ENCODE measurements around the gene DNAAF5.

Gene DNAAF5

DNA sequence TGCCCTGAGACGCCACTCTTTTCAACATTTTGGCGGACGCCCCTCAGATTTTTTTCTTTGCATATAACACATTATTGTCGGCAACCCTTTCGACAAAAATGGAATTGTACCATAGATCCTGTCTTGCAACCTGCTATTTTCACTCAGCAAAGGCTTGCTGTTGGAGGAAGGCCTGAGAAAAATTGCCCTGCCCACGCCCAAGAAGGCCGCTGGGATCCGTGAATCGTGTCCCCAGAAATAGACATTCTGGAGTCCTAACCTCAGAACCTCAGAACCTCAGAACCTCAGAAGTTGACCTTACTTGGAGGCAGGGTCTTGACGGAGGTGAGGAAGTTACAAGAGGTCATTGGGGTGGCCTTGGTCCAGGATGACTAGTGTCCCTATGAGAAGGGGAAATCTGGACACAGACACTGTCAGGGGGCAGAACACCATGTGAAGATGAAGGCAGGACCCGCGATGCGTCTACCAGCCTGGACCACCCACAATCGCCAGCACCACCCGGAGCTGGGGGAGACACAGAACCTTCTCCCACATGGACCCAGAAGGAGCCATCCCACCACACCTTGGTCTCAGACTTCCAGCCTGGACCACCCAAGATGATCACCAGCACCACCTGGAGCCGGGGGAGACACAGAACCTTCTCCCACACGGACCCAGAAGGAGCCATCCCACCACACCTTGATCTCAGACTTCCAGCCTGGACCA is 19.1 kb upstream of the DNAAF5 start:
- DNase-seq = no peak

DNA sequence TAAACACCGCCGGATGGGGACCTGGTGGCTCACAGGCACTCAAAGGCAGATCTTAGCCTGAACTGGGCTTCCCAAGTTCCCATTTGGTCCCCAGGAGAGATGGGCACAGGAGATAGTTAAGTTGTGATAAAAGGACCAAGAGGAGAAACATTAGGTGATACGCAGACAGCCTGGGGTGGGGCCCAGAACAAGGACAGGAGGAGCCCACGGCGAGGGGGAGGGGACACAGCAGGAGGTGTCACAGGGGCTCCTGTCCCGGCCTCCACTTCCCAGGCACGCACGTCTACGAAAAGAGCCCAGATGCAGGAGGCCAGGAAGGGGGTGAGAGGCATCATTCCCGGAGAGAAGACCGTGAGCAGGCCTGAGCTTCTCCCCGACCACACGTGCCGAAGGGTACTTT is 16.3 kb upstream of the DNAAF5 start:
- no peak for DNase-seq

DNA sequence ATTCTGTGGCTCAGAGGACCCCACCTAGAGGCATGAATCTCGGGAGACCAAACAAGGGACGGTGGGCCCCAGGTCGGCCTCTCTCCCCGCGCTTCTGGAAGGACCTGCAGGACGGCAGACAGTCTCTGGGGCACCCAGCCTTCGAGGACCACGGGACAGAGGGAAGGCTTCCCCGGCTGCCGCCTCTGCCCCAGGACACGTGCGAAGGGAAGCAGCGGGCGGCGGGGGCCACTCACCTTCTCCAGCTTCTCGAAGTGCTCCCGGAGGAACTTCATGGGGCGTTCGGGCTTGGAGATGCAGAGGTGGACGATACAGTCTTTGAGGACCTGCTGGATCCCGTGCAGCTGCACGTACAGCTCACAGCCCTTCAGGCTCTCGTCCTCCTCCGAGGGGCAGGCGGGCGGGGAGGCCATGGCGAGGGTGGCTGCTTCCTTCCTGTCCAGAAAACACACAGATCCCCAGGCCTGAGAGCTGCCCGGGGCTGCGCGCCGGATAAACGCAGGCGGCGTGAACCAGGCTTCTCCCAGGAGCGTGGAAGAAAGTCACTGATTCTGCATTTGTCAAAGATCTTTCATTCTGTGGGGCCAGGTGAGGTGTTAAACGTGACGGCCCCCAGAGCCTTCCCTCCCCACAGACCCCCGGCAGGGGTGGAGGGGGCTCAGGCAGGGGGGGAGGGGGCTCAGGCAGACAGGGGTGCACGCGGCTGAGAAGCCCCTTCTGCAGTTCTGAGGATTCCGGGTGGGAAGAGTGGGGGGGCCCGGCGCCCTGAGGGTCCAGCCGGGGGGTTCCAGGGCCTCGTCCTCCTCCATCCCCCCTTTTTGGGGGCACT is 15.2 kb upstream of the DNAAF5 start:
- DNase-seq = no peak

DNA sequence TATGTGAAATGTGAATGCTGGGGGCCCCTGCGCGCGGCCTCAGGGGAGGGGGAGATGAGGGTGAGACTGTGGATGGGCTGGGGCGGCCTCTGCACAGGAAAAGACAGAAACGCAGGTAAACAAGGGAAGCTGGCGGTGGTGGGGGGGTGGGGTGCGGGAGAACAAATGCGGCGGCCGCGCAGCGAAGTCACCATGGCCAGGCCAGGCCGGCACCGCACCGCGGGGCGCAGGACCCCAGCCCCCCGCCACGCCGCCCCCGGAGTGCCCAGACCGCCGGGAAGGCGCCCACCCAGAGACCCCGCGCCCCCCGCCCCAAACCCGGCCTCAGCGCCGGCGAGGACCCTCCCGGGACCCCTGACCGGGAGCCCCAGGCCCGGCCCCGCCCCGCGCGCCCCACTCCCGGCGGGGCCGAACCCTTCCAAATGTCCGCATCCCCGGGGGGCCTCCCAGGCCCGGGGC is 14.5 kb upstream of the DNAAF5 start:
- no peak for DNase-seq

DNA sequence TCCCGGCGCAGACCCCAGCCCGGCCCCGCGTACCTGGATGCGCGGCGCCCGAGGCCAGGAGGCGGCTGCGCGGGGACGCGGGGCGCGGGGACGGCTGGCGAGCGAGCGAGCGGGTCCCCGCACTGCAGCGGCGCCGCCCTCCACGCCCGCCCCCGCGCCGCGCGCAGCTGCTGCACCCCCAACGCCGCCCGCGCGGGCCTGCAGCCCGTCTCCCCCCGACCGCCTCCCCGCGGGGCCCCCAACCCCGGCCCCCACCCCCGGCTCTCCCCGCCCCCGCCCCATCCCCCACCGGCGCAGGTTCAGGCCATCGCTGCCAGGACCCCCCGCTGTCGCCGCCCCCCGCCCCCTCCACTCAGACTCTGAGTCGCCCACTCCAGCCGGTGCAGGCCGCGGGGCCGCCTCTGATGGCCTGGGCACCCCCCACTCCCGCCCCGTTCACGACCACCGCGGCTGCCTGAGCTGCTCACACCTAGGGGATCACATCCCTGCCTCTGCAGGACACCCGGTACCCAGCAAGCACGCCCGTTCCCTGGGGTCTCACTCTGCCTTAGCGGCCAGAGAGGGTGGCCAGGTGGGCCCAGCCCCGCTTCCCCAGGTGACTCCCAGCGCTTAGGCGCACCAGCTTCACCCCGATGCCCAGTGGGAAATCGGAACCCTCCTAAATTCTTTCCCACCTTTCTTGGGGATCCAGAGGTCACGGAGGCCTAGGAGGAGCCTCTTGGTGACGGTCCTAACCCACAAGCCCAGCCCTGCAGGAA is 13.9 kb upstream of the DNAAF5 start:
- DNase-seq = no peak

DNA sequence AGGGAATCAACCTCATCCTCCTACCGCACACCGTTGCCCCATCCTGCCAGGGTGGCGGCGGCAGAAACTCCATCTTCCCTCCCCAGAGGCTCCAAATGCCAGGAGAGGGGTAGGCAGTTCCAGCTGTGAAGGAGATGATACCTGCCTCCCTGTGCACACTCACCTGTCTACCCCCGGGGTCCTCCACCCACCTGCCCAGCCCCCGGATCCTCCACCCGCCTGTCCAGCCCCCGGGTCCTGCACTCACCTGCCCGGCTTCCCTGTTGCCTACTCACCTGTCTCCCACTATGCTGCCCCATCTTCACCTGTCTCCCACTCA is 13.4 kb upstream of the DNAAF5 start:
- no peak for DNase-seq

DNA sequence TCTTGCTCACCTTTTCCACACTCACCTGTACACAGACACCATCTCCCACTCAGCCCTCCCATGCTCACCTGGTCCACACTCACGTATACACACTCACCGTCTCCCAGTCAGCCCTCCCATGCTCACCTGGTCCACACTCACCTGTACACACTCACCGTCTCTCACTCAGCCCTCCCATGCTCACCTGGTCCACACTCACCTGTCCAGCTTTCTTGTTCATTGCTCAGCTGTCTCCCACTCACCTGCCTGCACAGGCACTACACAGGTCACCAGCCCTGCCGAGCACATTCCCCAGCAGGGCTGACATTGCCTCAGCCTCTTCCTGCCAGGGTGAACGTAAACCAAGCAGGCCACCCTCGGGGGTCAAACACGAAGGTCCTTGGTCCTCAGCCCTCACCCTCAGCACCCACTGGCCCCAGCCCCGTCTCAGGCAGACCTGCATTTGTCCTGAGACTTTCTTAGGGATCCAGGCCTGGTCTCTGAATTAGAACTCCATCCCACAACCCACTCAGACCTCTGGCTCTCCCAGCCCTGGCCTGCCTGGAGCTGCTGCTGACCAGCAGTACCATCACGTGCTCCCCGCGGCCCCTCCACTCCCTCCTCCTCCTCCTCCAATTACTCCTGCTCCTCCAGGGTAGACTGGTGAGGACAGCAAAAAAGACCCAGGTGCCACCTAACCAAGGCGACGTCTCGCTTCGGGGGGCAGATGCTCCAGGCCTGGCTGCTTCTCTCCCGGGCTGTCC is 12.8 kb upstream of the DNAAF5 start:
- no peak for DNase-seq

DNA sequence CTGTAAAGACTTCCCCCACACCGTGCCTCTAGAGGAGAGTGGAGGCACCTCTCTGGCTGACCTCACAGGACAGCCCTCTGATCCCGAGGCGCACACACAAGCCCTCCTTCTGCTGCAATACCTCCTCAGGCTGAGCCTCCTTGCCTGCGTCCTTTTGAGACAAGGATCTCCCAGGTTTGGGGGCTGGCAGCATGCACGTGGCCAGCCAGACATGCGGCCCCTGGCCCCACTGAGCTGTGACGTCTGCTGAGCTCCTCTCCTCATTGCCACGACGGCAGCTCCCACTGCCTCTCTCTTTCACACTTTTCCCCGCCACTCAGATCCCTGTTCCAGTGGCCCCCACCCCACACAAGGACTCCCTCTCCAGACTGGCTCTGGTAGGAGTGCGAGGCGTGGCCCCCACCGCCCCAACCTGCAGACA is 12.2 kb upstream of the DNAAF5 start:
- no peak for DNase-seq

DNA sequence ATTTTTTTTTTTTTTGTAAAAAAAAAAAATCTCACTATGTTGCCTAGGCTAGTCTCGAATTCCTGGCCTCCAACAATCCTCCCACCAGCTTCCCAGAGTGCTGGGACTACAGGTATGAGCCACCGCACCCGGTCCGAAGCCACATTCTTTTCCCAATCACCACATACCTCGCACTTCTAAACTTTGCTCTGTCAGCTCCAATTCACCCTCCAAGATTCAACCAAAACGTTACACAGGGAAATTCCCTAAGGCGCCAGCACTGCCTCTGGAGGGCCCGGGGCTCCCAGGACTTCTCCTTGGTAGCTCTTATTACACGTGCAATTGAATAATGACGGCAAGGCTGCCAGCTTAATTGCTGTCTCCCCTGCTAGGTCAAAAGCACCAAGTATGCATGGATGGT is 10.3 kb upstream of the DNAAF5 start:
- no peak for DNase-seq

DNA sequence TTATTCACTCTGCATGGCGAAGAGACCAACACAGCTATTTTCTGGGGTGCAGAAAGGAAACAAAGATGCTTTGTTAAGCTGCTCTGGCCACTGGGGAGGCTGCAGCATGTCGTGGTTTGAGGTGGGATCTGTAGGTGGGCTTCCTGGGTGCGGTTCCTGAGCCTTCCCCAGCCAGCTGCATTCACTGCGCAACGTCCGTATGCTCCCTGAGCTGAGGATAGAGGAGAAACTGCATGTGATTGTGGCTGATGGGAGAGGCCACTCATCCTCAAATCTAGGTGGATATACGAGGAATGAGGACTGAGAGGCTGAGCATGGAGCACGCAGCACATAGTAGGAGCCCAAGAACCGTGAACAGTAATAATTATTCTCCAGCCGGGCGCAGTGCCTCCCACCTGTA is 9.9 kb upstream of the DNAAF5 start:
- DNase-seq = no peak

DNA sequence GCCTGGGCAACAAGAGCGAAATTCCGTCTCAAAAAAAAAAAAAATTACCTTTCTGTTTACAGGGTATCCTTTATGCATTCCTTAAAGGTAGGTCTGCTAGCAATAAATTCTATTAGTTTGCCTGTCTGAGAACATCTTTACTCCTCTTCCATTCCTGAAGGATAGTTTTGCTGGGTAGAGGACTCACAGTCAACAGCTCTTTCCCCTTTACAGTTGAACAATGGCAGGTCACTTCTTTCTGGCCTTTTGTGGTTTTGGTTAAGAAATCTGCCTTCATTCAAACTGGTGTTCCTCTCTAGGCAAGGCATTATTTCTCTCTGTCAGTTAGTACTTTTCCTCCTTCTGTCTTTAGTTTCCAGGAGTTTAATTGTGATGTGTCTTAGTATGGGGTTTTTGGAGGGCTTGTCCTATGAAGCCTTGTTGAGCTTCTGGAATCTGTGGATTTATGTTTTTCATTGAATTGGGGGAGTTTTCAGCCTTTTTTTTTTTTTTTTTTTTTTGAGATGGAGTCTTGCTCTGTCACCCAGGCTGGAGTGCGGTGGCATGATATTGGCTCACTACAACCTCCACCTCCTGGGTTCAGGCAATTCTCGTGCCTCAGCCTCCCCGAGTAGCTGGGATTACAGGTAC is 4.8 kb upstream of the DNAAF5 start:
- DNase-seq = no peak

DNA sequence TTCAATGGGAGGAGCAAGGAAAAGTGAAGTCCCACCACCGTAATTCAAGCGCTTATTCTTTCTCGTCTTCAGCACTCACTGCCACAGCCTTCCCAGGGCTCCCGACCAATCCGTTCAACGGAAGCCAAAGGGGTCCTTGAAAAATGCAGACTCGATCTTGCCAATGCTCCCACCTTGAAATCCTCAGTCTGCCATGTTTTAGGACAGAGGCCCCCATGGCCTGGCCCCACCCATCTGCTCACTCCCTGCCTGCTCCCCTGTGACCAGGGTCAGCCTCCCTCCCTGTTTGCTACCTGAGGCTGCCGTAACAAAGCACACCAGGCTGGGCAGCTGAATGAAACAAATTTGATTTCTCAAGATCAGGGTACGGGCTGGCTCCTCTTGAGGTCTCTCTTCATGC is 3.0 kb upstream of the DNAAF5 start:
- no peak for DNase-seq

DNA sequence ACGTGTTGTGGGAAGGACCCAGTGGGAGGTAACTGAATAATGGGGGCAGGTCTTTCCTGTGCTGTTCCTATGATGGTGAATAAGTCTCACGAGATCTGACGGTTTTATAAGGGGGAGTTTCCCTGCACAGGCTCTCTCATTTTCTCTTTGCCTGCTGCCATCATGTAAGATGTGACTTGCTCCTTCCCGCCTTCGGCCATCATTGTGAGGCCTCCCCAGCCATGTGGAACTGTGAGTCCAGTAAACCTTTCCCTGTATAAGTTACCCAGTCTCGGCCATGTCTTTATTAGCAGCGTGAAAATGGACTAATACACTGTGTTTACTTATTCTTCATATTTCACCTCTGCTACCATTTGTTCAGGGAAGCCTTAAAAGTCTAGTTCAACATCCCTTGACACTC is 2.2 kb upstream of the DNAAF5 start:
- DNase-seq = no peak

DNA sequence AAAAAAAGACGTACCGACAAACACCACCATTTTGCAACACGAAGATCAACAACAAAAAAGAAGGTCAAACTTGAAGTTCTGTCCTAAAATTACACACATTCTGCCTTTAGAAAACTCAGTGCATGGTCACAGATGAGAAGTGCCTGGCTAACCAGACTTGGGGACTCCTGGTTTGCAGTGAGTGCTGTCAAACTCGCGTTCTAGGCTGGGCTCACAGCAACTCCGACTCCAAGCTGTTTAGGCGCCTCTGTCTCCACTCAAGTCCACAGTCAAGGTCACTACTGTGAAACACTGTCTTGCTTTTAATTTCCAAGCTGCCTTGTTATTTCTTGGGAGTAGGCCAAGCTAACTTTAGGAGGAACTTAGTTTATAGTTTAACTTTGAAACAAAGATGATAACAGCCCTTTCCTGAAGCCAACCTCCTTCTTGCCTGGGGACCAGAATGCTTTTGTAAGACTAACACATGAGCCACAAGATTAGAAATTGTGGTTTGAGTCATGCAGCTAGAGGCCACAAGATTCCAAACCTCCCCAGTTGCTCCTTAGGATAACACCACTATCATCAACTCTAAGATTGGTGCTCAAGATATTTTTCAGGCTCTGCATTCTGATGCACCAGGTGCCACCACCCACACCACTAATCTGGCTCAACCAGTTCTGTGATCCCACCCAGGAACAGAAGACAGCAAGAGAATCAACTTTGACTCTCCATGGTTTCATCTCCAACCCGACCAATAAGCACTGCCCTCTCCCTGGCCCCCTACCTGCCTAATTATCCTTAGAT is 1.1 kb upstream of the DNAAF5 start:
- DNase-seq = no peak

DNA sequence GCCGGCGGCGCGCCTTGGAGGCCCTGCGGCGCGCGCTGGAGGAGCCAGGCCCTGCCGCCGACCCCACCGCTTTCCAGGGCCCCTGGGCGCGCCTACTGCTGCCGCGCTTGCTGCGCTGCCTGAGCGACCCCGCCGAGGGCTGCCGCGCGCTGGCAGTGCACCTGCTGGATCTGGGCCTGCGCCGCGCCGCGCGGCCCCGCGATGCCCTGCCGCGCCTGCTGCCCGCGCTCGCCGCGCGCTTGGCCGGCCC is 280 bp downstream of the DNAAF5 start:
- DNase-seq = no peak

DNA sequence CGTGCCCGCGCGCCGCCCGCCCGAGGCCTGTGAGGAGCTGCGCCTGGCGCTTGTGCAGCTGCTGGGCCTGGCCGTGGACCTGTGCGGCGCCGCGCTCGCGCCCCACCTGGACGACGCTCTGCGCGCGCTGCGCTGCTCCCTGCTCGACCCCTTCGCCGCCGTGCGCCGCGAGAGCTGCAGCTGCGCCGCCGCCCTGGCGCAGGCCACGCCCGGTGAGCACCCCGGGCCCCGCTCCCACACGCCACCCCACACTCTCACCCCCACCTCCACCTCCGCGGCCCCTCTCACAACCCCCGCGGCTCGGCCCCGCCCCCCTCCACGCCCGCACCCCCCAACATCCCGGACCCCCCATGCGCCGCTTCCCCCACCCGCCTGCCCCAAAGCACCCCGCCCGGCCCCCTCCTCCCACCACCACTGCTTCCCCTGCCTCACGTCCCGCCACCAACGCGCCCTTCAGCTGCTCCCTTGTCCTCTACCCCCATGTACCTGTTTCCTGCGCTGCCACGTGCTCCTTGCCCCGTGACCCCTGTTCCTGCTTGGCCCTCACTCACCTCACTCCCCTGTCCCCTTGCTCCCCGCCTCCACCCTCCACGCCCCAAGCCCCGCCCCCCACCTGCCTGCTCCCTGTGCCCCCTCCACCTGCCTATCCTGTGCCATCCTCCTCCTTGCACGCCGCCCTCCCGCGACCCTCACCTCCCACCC is 756 bp downstream of the DNAAF5 start, which contains the start of gene PRKAR1B:
Gene PRKAR1B, minus strand, starts transcription at position 178 of the 702 bp plus-strand sequence. CDS start 15,776 bp downstream, outside the sequence.
- no peak for DNase-seq

DNA sequence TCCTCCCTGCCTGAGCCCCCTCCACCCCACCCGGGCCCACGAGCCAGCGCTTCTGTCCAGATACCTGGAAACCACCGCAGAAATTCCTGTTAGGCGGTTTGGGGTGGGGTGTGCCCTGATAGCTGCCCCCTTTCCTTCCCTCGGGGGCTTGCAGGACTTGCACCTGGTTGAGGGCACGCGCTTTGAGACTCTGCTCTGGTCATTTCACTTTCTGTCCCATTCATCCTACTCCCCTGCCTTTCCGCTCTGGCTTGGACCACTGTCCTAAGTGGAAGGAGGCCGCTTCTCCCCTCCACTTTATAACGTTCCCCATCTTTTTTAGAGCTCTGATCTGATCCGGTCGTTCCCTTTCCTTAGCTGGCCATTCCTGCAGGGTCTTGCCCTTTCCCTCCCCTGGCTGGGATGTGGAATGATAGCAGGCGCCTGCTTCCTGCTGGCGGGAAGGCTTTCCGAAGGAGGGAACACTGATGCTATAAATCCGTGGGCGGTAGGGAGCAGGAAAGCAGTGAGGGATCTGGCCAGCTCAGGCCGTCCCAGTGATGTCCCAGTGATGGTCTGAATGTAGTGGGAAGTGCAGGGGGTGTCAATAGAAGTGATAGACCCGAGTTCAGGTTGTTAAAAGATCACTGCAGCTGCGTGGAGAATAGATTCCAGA is 1.4 kb downstream of the DNAAF5 start:
- no peak for DNase-seq

DNA sequence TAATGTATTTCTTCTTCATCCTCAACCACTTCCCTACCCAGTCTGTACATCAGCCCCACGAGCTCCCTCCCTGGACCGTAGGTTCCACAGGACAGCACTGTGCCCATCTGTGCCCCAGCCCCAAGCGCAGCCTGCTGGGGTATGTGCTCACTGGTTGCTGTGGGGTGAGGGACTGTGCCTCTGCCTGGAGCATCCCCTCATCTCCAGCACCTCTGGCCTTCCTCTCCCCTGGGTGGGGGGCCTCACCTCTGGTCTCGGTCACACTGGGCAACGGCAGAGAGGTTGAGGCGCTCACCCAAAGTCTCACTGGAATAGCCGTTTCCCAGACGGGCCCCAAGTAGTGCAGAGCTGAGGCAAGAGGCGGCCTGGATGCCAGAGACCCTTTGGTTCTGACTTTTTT is 2.1 kb downstream of the DNAAF5 start:
- no peak for DNase-seq

DNA sequence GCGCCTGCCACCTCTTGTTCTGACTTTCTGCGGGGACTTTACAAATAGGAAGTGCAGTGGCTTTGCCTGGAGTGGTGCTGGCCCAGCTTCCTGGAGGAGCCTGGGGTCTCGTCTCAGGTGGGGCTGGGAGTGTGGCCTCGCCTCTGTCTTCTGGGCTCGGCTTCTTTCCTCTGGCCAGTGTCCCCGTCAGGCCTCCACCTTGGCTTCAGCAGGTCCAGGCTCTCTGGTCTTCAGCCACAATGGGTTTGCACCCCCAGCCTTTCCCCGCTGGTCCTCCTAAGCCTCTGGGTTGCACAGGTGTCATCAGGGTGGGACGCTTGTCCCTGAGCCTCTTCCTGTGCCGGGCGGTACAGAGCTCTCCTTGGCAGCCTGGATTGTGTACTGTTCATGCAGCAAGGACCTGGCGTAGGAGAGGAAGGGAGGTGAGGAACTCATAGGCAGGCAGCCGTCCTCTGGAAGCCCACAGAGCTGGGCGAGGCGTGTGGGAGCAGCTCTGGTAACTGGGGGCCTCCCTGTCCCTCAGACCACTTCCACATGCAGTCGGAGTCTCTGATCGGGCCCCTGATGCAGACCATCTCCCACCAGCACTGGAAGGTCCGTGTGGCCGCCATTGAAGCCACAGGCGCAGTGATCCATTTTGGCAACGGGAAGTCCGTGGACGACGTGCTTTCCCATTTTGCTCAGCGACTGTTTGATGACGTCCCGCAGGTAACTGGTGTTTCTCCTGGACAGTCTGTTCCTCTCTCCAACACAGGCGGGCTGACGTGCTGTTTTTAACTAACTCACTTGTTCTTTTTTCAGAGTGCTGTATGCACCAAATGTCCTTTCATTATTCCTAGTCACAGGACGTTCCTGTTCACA is 2.9 kb downstream of the DNAAF5 start:
- no peak for DNase-seq

Data from cortex of kidney (tissue), 1 donor.